CD4-positive, CD25-positive, alpha-beta regulatory T cell (primary cell): ENCODE results near the gene ICAM2. TPM values are rescaled to one million over a fixed set of nuclear protein-coding genes. Genes with fewer than 3 reads are reported as not detected.
A peak's percentile ranks its signal among the peaks of the same experiment; 100 is the strongest.

Source experiments
- ATAC-seq, 2 donors: fragments of 150-1000 bp; cut with Tn5 transposase; one replicate each; pipeline ENCODE4 v1.10.0; 2021; ENCODE audit warnings: low read depth in 2 of 2, moderate number of reproducible peaks in 2 of 2, moderate library complexity in 1 of 2
- DNase-seq, 3 donors: peaks; one replicate each; pipeline versions ENCODE4 v3.0.0 to v3.0.0-alpha.2; 2012 to 2022; ENCODE audit warnings: mixed read lengths in 1 of 3
- H3K27ac ChIP-seq: one replicate; pipeline ENCODE4 v1.7.0; 2013; ENCODE audit warnings: mild to moderate bottlenecking, low read length; ENCODE audit not compliant: insufficient read depth, poor library complexity, severe bottlenecking
- H3K27me3 ChIP-seq: one replicate; pipeline ENCODE4 v1.7.0; 2013; ENCODE audit warnings: low read length; ENCODE audit not compliant: control insufficient read depth, insufficient read depth
- H3K36me3 ChIP-seq: one replicate; pipeline ENCODE4 v1.7.0; 2013; ENCODE audit warnings: mild to moderate bottlenecking, low read length, moderate library complexity; ENCODE audit not compliant: control insufficient read depth, insufficient read depth
- H3K4me1 ChIP-seq: 2 replicates; pipeline ENCODE4 v1.7.0; 2013; ENCODE audit warnings: mild to moderate bottlenecking, low read length; ENCODE audit not compliant: insufficient read depth, control insufficient read depth, poor library complexity, severe bottlenecking
- H3K4me3 ChIP-seq: one replicate; pipeline ENCODE4 v1.7.0; 2013; ENCODE audit warnings: low read depth, mild to moderate bottlenecking, low read length, moderate library complexity
- H3K9me3 ChIP-seq, 2 experiments: 1 replicate in 1 of 2; 2 replicates in 1 of 2; pipeline ENCODE4 v1.7.0; 2013; ENCODE audit warnings: low read length in 2 of 2, mild to moderate bottlenecking in 1 of 2, moderate library complexity in 1 of 2; ENCODE audit not compliant: control insufficient read depth in 2 of 2
- H3K27ac Mint-ChIP-seq, 3 donors: one replicate each; pipeline ENCODE4 v1.8.0; 2020 to 2022; ENCODE audit warnings: mild to moderate bottlenecking in 3 of 3, mixed read lengths in 3 of 3, moderate library complexity in 2 of 3
- H3K27me3 Mint-ChIP-seq: one replicate; pipeline ENCODE4 v1.8.0; 2022; ENCODE audit warnings: mild to moderate bottlenecking, mixed read lengths
- H3K36me3 Mint-ChIP-seq: one replicate; pipeline ENCODE4 v1.8.0; 2020; ENCODE audit warnings: mixed read lengths
- H3K4me1 Mint-ChIP-seq, 4 donors: one replicate each; pipeline ENCODE4 v1.8.0; 2020 to 2022; ENCODE audit warnings: mixed read lengths in 4 of 4, mild to moderate bottlenecking in 1 of 4
- H3K4me3 Mint-ChIP-seq, 4 donors: one replicate each; pipeline ENCODE4 v1.8.0; 2020 to 2022; ENCODE audit warnings: mild to moderate bottlenecking in 4 of 4, mixed read lengths in 4 of 4, moderate library complexity in 3 of 4
- H3K9me3 Mint-ChIP-seq, 7 donors: one replicate each; pipeline ENCODE4 v1.8.0; 2020 to 2022; ENCODE audit warnings: mixed read lengths in 7 of 7, mild to moderate bottlenecking in 3 of 7, moderate library complexity in 2 of 7
- polyA plus RNA-seq, 4 donors: library from polyadenylated mRNA; unstranded; fragments of 300-500 nt; fragmentation: Illumina TruSeq; gene quantifications; one replicate each; pipeline ENCODE4 v1.2.3, GENCODE V29; 2021
- total RNA-seq: library from RNA; stranded (reverse); gene quantifications from one replicate; pipeline ENCODE4 v1.2.3, GENCODE V29; 2022

Gene ICAM2
- total and polyA plus RNA-seq, 5 donors from 2014 or later: 106 to 625 (median 539) TPM

GRCh38 chr17:63963123-63963522 is 57.3 kb downstream of the ICAM2 start:
- no peaks in the 10 kb centered on the region for H3K27me3 ChIP-seq
- no peak for DNase-seq
- peaks cover 0 to 18% (median 4%) of the 10 kb centered on the region in 4 donors for H3K4me1 Mint-ChIP-seq
- H3K36me3 ChIP-seq: no peaks in the 10 kb centered on the region
- H3K4me3 Mint-ChIP-seq: no peak overlapping the region
- ATAC-seq: no peak
- H3K9me3 Mint-ChIP-seq: peaks cover 0 to 1% (median 0%) of the 10 kb centered on the region in 7 donors
- no peaks in the 10 kb centered on the region for H3K9me3 ChIP-seq
- no peaks in the 10 kb centered on the region for H3K36me3 Mint-ChIP-seq
- H3K4me1 ChIP-seq: peaks cover 4% of the 10 kb centered on the region
- no peak overlapping the region for H3K4me3 ChIP-seq
- H3K27ac Mint-ChIP-seq: no peak overlapping the region
- no peak overlapping the region for H3K27ac ChIP-seq
- no peaks in the 10 kb centered on the region for H3K27me3 Mint-ChIP-seq

- Mint-ChIP-seq H3K4me3 (peak overlapping the region in 1 of 4 donors; percentile 41), H3K4me1 (peaks cover 0 to 17% (median 4%) of the 10 kb centered on the region in 4 donors), H3K9me3 (peaks cover 0 to 1% (median 0%) of the 10 kb centered on the region in 7 donors), H3K27ac (peak overlapping the region in 1 of 3 donors; percentile 75), H3K36me3 (no peaks in the 10 kb centered on the region), H3K27me3 (no peaks in the 10 kb centered on the region)
- Histone ChIP-seq H3K27me3 (no peaks in the 10 kb centered on the region), H3K4me1 (peaks cover 4% of the 10 kb centered on the region), H3K9me3 (no peaks in the 10 kb centered on the region), H3K36me3 (no peaks in the 10 kb centered on the region), H3K27ac (no peak overlapping the region), H3K4me3 (no peak overlapping the region)
- DNase-seq (no peak), ATAC-seq (no peak)
Observed at GRCh38 chr17:63962298-63962744, 58.1 kb downstream of the ICAM2 start.

GRCh38 chr17:63961355-63962212 is 58.8 kb downstream of the ICAM2 start:
- H3K4me1 ChIP-seq: peaks cover 4% of the 10 kb centered on the region
- no peaks in the 10 kb centered on the region for H3K36me3 ChIP-seq
- H3K27ac ChIP-seq: no peak overlapping the region
- Mint-ChIP-seq H3K4me3 (peak overlapping the region in 2 of 4 donors; percentile 41 to 55), H3K4me1 (peaks cover 0 to 11% (median 1%) of the 10 kb centered on the region in 4 donors), H3K9me3 (peaks cover 0 to 1% (median 0%) of the 10 kb centered on the region in 7 donors), H3K27me3 (no peaks in the 10 kb centered on the region), H3K27ac (no peak overlapping the region), H3K36me3 (no peaks in the 10 kb centered on the region)
- no peaks in the 10 kb centered on the region for H3K9me3 ChIP-seq
- DNase-seq (peak in 2 of 3 donors; percentile 26 to 37), ATAC-seq (peak; percentile 35 to 37)
- H3K27me3 ChIP-seq: no peaks in the 10 kb centered on the region
- no peak overlapping the region for H3K4me3 ChIP-seq

- no peaks in the 10 kb centered on the region for H3K9me3 Mint-ChIP-seq
Observed at GRCh38 chr17:63960430-63960829, 60.0 kb downstream of the ICAM2 start.

GRCh38 chr17:63960006-63960405 is 60.4 kb downstream of the ICAM2 start:
- no peak overlapping the region for H3K27ac Mint-ChIP-seq
- H3K4me1 Mint-ChIP-seq: peaks cover 0 to 16% (median 1%) of the 10 kb centered on the region in 4 donors
- Histone ChIP-seq H3K4me3 (no peak overlapping the region), H3K4me1 (peaks cover 4% of the 10 kb centered on the region), H3K9me3 (no peaks in the 10 kb centered on the region), H3K36me3 (no peaks in the 10 kb centered on the region), H3K27me3 (no peaks in the 10 kb centered on the region), H3K27ac (no peak overlapping the region)
- no peaks in the 10 kb centered on the region for H3K36me3 Mint-ChIP-seq
- H3K9me3 Mint-ChIP-seq: no peaks in the 10 kb centered on the region
- ATAC-seq: no peak
- DNase-seq: no peak
- no peak overlapping the region for H3K4me3 Mint-ChIP-seq
- H3K27me3 Mint-ChIP-seq: no peaks in the 10 kb centered on the region

More at GRCh38 chr17:63960430-63960829, 60.0 kb downstream of the ICAM2 start:
- Mint-ChIP-seq H3K27ac (no peak overlapping the region), H3K27me3 (no peaks in the 10 kb centered on the region), H3K4me3 (no peak overlapping the region), H3K36me3 (no peaks in the 10 kb centered on the region), H3K4me1 (peaks cover 0 to 14% (median 1%) of the 10 kb centered on the region in 4 donors)
- ATAC-seq (no peak), DNase-seq (no peak)
- H3K36me3 ChIP-seq: no peaks in the 10 kb centered on the region
- H3K27ac ChIP-seq: no peak overlapping the region
- H3K4me3 ChIP-seq: no peak overlapping the region
- H3K4me1 ChIP-seq: peaks cover 4% of the 10 kb centered on the region
- H3K9me3 ChIP-seq: no peaks in the 10 kb centered on the region
- no peaks in the 10 kb centered on the region for H3K27me3 ChIP-seq

- Histone ChIP-seq H3K4me1 (peaks cover 19% of the 10 kb centered on the region), H3K9me3 (no peaks in the 10 kb centered on the region), H3K4me3 (no peak overlapping the region), H3K36me3 (no peaks in the 10 kb centered on the region), H3K27ac (no peak overlapping the region), H3K27me3 (no peaks in the 10 kb centered on the region)
- ATAC-seq: no peak
- no peaks in the 10 kb centered on the region for H3K36me3 Mint-ChIP-seq
- H3K4me1 Mint-ChIP-seq: peaks cover 0 to 34% (median 11%) of the 10 kb centered on the region in 4 donors
- H3K4me3 Mint-ChIP-seq: no peak overlapping the region
- peaks cover 6% of the 10 kb centered on the region for H3K27me3 Mint-ChIP-seq
- no peaks in the 10 kb centered on the region for H3K9me3 Mint-ChIP-seq
- DNase-seq: no peak
- peak overlapping the region in 2 of 3 donors; percentile 65 to 94 for H3K27ac Mint-ChIP-seq
Observed at GRCh38 chr17:63956296-63956920, 64.0 kb downstream of the ICAM2 start.

GRCh38 chr17:63955791-63956190 is 64.6 kb downstream of the ICAM2 start:
- no peak overlapping the region for H3K27ac ChIP-seq
- H3K36me3 Mint-ChIP-seq: no peaks in the 10 kb centered on the region
- H3K27me3 ChIP-seq: no peaks in the 10 kb centered on the region
- H3K9me3 ChIP-seq: no peaks in the 10 kb centered on the region
- H3K9me3 Mint-ChIP-seq: no peaks in the 10 kb centered on the region
- no peak for DNase-seq
- no peak overlapping the region for H3K4me3 Mint-ChIP-seq
- H3K4me1 Mint-ChIP-seq: peaks cover 0 to 30% (median 11%) of the 10 kb centered on the region in 4 donors
- H3K36me3 ChIP-seq: no peaks in the 10 kb centered on the region
- H3K4me1 ChIP-seq: peaks cover 16% of the 10 kb centered on the region
- H3K27me3 Mint-ChIP-seq: peaks cover 6% of the 10 kb centered on the region
- peak overlapping the region in 2 of 3 donors; percentile 78 to 94 for H3K27ac Mint-ChIP-seq
- ATAC-seq: no peak
- no peak overlapping the region for H3K4me3 ChIP-seq
